AG09319 (cell line): ENCODE results near the gene RCL1.

Experiments
- DNase-seq: peaks from one replicate; pipeline ENCODE4 v3.0.0-alpha.2; 2010; ENCODE audit warnings: low read depth; ENCODE audit errors: extremely low read depth
- TF ChIP-seq, protein P1 (sequence below): IDR thresholded peaks from 2 replicates; pipeline ENCODE4 v1.5.1; 2011; ENCODE audit warnings: low read depth, mild to moderate bottlenecking, inconsistent platforms, low read length, moderate library complexity

RCL1 gene

DNA sequence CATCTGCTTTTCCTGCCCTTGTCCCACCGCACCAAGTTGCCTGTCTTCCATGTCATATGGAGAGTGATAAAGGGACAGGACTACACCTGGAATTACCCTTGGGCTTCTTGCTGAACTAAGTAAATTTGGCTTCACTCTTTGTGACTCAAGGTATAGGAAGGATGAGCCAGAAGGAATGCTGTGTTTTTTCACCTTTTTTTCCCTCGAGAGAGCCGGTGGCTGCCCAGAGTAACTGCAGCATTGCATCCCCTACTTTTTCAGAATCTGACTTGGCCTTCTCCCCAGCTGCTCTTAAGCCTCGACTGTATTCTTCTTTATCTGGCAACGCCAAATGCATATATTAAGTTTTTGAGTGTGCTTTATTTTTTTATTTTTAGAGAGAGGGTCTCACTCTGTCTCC lies 38.4 kb downstream of the RCL1 start:
- TF ChIP-seq, protein P1, sequence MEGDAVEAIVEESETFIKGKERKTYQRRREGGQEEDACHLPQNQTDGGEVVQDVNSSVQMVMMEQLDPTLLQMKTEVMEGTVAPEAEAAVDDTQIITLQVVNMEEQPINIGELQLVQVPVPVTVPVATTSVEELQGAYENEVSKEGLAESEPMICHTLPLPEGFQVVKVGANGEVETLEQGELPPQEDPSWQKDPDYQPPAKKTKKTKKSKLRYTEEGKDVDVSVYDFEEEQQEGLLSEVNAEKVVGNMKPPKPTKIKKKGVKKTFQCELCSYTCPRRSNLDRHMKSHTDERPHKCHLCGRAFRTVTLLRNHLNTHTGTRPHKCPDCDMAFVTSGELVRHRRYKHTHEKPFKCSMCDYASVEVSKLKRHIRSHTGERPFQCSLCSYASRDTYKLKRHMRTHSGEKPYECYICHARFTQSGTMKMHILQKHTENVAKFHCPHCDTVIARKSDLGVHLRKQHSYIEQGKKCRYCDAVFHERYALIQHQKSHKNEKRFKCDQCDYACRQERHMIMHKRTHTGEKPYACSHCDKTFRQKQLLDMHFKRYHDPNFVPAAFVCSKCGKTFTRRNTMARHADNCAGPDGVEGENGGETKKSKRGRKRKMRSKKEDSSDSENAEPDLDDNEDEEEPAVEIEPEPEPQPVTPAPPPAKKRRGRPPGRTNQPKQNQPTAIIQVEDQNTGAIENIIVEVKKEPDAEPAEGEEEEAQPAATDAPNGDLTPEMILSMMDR, result no peak
- DNase-seq, result no peak

DNA sequence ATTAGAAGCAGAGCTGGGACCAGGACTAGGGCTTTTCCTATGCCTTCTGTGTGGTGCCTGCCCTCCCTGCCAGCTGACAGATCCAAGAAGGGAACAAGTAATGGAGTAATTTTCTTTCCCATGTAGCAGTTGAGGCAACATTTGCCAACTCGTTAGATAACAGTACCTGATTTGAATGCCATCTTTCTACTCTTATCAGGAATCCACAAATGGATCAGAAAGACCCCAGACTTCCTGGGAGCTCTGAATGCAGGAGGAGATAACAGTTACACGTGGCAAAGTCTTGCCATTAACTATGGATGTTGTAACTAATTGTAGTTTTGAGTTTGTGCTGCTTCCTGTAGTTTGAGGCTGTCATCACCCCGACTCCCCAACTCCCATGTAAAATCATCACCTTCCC lies 39.2 kb downstream of the RCL1 start:
- DNase-seq, result no peak
- TF ChIP-seq, protein P1, result no peak

DNA sequence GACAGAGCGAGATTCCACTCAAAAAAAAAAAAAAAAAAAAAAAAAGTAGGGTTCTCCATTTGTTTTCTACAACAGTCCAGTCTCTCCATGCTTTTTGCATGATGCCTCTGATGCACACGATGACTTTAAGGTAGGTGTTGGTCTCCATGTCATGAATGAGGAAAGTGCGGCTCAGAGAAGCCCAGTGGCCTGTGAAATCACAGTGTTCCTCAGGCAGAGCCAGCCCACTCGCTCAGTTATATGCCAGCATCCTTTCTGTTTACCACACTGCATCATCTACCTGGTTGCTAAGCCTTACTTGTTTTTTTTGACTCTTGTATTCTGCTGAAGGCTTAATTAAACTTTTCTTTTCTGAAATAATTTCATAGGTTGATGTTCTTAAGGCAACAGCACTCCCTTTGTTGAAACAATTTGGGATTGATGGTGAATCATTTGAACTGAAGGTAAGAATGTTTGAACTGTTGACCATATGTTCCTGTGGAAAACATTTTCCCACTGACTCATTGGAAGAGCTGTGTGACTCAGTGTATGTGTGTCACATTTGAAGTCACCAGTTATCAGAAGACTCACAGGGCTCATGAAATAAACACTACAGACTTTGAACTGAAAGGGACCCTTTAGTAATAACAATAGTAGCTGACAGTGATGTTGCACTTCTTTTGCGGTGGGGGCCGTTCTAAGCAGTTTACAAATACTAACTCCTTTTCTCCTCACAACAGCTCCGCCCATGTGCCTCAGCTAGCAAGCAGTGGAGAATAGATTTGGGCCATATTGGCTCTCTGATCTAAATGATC lies 40.2 kb downstream of the RCL1 start:
- peak; percentile 66 for DNase-seq
- TF ChIP-seq, protein P1, result no peak

DNA sequence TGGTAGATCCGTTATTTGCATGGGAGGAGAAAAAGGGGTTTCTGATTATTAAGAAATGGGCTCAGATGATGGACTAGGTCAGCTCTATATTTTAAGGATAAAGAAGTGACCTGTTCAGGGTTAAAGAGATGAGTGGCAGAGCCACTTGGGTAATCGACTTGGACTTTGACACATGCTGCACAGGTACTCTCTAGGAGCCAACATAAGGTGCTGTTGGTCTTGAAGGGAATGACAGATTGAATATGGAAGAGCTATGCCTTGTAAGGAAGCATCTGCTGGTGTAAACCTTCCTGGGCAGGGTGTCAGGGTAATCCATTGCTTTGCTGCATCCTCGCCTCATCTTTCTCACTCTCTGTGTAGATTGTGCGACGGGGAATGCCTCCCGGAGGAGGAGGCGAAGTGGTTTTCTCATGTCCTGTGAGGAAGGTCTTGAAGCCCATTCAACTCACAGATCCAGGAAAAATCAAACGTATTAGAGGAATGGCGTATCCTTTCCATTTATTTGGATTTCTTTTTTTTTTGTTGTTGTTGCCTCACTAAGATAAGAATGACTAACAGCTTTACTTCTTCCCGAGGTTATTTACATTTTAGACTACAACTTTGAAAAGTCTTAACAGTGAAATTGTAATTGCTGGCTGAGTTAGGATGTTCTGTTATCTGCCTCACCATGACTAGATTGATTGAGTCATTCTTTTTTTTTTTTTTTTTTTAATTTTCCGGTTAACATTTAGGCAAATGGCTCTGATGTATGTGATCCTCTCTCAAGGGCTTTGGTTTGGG lies 41.2 kb downstream of the RCL1 start:
- TF ChIP-seq, protein P1, result no peak
- no peak for DNase-seq

DNA sequence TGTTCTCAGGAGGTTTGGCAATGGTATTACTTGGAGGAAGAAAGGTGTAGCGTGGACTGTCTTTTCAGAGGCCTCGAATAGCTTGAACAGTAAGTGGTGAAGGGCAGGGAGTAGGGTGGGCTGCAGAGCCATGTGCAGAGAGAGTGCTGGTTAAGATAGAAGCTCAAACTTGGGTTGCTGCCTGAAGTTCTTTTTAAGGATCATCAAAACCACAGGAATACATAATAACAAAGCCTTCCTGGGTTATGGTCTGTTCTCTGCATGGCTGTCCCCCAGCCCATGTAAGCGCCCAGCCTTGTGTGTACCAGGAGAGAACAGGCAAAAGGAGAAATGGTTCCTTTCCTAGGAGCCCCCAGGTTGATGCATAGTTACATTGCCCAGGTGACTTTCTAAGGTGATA lies 43.9 kb downstream of the RCL1 start:
- TF ChIP-seq, protein P1, result no peak
- DNase-seq, result no peak

DNA sequence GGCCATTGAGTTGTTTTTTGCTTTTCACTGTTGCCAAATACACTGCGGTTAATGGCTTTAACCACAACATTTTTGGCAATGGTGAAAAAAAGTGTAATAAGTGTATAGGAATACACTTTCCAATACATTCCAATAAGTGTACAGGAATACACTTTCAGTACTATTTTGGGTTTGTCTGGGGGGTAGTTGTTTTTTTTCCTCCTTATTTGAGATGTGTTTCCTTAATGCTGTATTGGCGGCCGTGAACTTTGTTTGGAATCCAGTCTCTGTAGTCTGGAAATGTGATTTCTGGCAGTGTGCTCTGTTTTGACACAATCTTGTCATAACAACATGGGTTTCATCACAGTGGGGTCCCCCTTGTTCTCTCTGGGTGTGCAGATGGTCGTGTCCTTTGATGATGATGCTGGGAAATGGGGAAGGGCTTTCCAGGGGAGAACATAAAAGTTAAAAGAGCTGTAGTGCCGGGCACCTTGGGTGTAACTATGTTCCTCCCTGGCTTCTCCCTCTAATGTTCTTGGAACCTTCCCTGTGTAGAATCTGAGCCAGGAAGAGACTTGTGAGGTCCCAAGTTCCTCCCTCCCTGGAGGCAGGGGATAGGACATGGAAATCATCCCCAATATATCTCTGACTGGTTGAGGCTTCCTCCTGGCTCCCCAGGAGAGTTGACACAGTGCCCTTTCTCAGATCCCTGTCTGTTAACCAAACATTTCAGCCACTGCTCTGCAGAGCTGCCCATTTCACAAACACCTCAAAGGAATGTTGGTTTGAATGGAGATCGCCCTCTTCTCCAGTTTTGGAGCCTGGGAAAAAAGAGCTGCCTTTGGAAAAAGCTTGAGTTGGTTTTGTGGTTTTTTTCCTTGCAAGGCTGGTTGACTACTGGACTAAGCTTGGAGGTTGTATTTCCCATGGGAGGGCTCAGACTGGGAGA lies 44.8 kb downstream of the RCL1 start:
- DNase-seq, result no peak
- TF ChIP-seq, protein P1, result no peak
